Adipocyte (in vitro differentiated cells): ENCODE data around the gene SLC6A17.
A peak's percentile ranks its signal among the peaks of the same experiment; 100 is the strongest.

Experiments used
- DNase-seq: peaks from one replicate; pipeline ENCODE4 v3.0.0-alpha.2; 2015; ENCODE audit warnings: low read depth
- H3K27me3 ChIP-seq: replicated peaks from 2 replicates; pipeline ENCODE4 v1.7.0; 2013; ENCODE audit warnings: mild to moderate bottlenecking, low read length, moderate library complexity; ENCODE audit not compliant: control insufficient read depth, insufficient read depth
- H3K36me3 ChIP-seq: 2 replicates; pipeline ENCODE4 v1.7.0; 2013; ENCODE audit warnings: low read length, mild to moderate bottlenecking, moderate library complexity; ENCODE audit not compliant: control insufficient read depth, insufficient read depth, severe bottlenecking
- H3K4me1 ChIP-seq: 2 replicates; pipeline ENCODE4 v1.7.0; 2013; ENCODE audit warnings: mild to moderate bottlenecking, low read length, moderate library complexity; ENCODE audit not compliant: control insufficient read depth, insufficient read depth
- H3K4me3 ChIP-seq: 2 replicates; pipeline ENCODE4 v1.7.0; 2013; ENCODE audit warnings: mild to moderate bottlenecking, low read length, moderate library complexity
- H3K9ac ChIP-seq: 2 replicates; pipeline ENCODE4 v1.7.0; 2013; ENCODE audit warnings: mild to moderate bottlenecking, low read length, moderate library complexity
- H3K9me3 ChIP-seq: 2 replicates; pipeline ENCODE4 v1.7.0; 2013; ENCODE audit warnings: mild to moderate bottlenecking, low read length, moderate library complexity; ENCODE audit not compliant: control insufficient read depth

The SLC6A17 gene

DNA sequence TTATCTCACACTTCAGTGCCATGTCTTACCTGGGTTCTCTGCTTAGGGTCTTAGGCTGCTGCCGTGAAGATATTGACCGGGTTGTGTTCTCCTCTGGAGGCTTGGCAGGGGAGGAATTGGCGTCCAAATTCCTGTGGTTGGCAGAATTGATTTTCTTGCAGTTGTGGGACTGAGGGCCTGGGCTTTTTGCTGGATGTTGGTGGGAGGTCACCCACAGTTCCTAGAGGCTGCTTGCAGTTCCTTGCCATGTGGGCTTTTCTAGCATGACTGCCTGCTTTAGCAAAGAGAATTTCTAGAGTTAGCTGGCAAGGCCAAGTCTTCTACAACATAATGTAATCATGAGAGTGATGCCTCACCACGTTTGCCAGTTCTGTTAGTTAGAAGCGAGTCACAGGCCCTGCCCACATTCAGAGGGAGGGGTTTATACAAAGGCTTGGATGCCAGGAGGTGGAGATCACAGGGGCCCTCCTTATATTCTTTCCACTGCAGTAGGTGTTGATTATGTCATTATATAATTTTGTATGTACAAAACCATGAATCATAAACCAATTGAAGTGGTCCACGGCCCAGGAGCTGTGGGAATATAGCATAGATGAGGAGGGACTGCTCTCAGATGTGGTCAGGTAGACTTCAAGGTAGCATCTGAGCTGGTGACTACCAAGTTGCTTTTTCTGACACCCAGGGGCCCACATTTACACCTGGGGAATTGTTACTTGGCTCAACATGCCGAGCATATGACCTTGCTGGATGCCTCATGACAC lies 31.5 kb upstream of the SLC6A17 start:
- H3K9ac ChIP-seq: no peak overlapping the region

DNA sequence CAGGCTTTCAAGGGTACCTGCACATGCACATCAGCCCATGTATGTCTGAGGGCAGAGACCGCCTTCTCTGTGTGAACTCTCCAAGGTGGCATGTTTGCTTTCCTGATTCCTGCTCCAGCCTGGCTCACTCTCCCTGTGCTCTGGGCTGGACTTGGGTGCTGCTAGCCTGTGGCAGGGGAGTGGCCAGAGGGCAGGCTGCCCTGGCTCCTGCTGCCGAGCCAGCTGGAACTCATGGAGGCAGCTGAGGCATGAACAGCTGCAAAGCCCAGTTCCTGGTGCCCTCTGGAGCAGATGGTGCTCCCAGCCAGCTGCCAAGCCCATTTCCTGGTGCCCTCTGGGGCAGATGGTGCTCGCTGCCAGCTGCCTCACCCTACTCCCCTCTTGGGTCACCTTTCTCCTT lies 30.5 kb upstream of the SLC6A17 start:
- H3K36me3 ChIP-seq: no peaks in the 10 kb centered on the region
- no peak overlapping the region for H3K4me3 ChIP-seq
- DNase-seq: no peak
- H3K9me3 ChIP-seq: peaks cover 6% of the 10 kb centered on the region
- H3K27me3 ChIP-seq: peaks cover 4% of the 10 kb centered on the region
- H3K4me1 ChIP-seq: peaks cover 7% of the 10 kb centered on the region
- H3K9ac ChIP-seq: no peak overlapping the region

More for the DNA sequence above, 31.5 kb upstream of the SLC6A17 start:
- Histone ChIP-seq H3K9me3 (peaks cover 5% of the 10 kb centered on the region), H3K36me3 (no peaks in the 10 kb centered on the region), H3K27me3 (peaks cover 11% of the 10 kb centered on the region), H3K4me1 (peaks cover 7% of the 10 kb centered on the region), H3K4me3 (no peak overlapping the region)
- peak; percentile 33 for DNase-seq

DNA sequence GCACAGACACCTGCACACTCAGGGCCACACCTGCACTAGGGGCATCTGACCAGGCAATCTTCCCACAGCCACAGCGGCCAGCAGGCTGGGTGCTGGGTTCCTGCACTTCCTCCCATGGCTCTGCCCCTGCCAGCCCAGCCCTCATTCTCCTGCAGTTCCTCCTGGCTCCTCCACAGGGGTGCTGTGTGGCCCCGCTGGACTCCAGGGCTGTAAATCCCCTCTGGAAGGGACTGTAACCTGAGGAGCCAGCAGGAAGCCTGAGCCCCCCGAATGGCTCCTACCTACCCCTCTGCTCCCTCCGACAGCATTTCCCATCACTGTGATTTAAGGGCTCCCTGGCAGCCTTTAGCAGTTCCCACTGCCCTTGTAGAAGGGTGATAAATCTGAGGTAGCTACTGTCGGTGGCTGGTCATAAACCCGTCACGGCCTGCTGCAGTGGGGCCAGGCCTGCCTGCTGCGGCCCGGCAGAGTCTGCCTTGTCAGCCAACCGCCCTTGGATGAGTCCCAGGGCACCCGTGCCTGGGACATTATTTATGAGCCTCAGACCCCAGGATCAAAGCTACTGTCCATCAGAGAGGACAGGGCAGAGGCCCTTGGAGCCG lies 29.2 kb upstream of the SLC6A17 start:
- Histone ChIP-seq H3K36me3 (no peaks in the 10 kb centered on the region), H3K4me1 (peaks cover 7% of the 10 kb centered on the region), H3K27me3 (peaks cover 4% of the 10 kb centered on the region), H3K9me3 (peaks cover 11% of the 10 kb centered on the region), H3K9ac (no peak overlapping the region), H3K4me3 (no peak overlapping the region)
- no peak for DNase-seq

DNA sequence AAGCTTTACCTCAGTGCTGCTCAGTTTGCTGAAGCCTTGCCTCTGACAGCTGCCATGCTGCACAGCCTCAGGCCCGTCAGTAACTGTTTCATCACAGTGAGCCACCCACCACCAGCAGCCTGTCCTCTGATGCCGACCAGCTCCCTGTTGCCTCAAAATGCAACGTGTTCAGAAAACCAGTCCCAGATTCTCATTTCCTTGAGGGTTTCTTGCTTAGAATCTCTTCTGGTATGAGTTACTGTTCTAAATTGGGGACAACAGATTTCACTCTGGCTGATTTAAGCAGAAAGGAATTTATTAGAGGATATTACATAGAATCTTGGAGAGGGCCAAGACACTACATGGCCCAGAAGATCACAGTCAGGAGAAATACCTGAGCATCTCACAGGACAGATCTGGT lies 27.1 kb upstream of the SLC6A17 start:
- peak; percentile 30 for DNase-seq

DNA sequence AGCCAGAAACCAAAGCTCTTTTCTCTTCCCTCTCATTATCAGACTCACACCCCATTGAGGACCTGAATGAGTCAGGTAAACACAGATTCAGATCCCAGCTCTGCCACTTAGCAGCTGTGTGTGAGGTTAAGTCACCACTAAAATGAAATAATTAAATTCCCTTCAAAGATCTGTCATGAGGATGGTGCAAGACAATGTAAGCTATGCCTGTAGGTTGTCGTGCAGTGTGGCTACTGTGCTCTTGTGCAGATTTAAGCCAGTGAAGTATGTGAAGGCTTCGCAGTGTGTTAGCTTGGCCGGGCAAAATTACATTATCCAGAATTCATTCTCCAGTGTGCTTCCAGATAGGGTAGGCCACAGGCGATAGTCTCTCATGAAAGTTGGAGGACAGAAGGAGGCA lies 24.5 kb upstream of the SLC6A17 start:
- H3K36me3 ChIP-seq: no peaks in the 10 kb centered on the region
- H3K9ac ChIP-seq: no peak overlapping the region
- H3K27me3 ChIP-seq: peaks cover 10% of the 10 kb centered on the region
- H3K4me1 ChIP-seq: peaks cover 7% of the 10 kb centered on the region
- peaks cover 16% of the 10 kb centered on the region for H3K9me3 ChIP-seq
- no peak overlapping the region for H3K4me3 ChIP-seq
- DNase-seq: no peak

More for the DNA sequence above, 27.1 kb upstream of the SLC6A17 start:
- Histone ChIP-seq H3K9ac (no peak overlapping the region), H3K27me3 (peaks cover 4% of the 10 kb centered on the region), H3K4me1 (peaks cover 7% of the 10 kb centered on the region), H3K9me3 (peaks cover 16% of the 10 kb centered on the region), H3K4me3 (no peak overlapping the region), H3K36me3 (no peaks in the 10 kb centered on the region)

DNA sequence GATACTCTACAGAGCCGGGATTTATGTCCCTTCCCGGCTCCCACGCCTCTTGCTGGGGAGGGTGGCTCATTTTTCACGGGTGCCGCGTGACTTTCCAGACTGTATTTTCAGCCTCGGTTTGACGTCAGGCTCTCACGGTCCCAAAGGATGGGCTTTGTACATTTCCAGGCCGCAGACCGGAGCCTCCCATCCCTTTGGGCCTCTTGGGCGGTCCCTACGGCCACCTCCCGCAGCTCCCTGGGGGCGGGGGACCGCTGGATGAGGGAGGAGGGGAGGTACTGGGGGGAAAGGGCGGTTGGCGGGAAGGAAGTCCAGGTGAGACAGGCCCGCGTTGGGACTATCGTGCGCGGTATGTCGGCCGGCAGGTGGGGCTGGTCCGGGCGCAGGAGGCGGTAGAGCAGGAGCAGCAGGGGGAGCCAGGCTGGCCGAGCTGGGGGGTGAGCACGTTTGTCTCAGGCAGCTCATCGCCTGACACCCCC lies 20.1 kb upstream of the SLC6A17 start:
- no peaks in the 10 kb centered on the region for H3K36me3 ChIP-seq
- peaks cover 15% of the 10 kb centered on the region for H3K27me3 ChIP-seq
- H3K4me1 ChIP-seq: peaks cover 11% of the 10 kb centered on the region
- no peak overlapping the region for H3K9ac ChIP-seq
- H3K9me3 ChIP-seq: peaks cover 10% of the 10 kb centered on the region
- no peak overlapping the region for H3K4me3 ChIP-seq
- peak; percentile 34 for DNase-seq

DNA sequence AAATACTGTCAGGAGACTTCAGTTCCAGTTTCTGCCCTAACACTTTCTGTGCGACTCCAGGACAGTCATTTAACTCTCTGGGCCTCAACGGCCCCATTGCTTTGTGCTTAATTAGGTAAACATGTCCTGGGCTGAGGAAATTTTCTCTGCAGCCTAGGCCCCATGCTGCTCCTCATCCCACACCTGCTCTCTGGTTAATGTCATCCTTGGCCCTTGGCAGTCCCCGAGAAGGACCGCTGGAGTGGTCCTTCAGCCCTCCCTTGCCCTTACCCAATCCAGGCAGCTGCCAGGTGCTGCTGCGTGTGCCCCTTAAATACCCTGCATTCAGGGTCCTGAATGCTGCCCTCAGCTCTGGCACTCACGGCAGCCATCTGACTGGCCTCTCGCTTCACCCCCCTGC lies 19.3 kb upstream of the SLC6A17 start:
- Histone ChIP-seq H3K4me3 (no peak overlapping the region), H3K4me1 (peaks cover 11% of the 10 kb centered on the region), H3K9ac (no peak overlapping the region), H3K9me3 (peaks cover 6% of the 10 kb centered on the region), H3K36me3 (no peaks in the 10 kb centered on the region), H3K27me3 (peaks cover 22% of the 10 kb centered on the region)
- DNase-seq: no peak

DNA sequence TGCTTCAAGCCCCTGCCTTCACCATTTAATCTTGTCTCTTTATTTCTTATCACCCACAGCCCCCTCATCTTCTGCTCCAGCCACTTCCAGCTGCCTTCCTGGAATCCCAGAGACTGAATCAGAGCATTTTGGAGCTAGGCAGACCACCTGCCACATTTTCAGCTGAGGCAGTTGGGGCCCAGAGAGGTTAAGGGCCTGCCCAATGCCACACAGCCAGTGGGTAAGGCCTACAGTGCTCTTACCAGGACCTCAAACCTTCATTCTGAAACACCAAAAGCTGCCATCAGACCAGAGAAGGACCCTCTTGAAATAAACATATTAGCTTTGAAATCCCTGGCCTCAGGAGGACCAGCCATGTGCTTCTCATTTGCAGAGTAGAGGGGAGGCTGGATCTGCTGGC lies 17.6 kb upstream of the SLC6A17 start:
- Histone ChIP-seq H3K4me1 (peaks cover 11% of the 10 kb centered on the region), H3K36me3 (no peaks in the 10 kb centered on the region), H3K9me3 (no peaks in the 10 kb centered on the region), H3K27me3 (peaks cover 39% of the 10 kb centered on the region), H3K9ac (no peak overlapping the region), H3K4me3 (no peak overlapping the region)
- DNase-seq: no peak

DNA sequence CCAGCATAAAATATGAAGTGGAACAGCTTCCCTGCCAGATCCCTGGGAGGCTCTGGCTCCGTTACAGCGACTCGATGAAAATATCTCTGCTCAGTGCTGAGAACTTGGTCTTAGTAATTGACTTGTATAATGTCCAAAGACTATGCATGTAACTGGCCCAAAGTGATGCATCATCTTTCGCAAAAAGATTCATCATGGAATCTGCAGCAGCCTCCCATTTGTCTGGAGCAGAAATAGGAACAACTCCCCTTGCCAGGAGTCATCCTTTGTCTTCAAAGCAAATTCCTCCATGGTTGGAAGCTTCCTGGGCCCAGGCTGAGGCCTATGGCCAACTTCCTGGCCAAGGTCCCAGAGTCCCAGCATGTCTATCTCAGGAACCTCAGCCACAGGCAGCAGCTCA lies 16.9 kb upstream of the SLC6A17 start:
- H3K27me3 ChIP-seq: peaks cover 46% of the 10 kb centered on the region
- no peak for DNase-seq
- no peaks in the 10 kb centered on the region for H3K36me3 ChIP-seq
- no peaks in the 10 kb centered on the region for H3K9me3 ChIP-seq
- peaks cover 11% of the 10 kb centered on the region for H3K4me1 ChIP-seq
- H3K4me3 ChIP-seq: no peak overlapping the region
- H3K9ac ChIP-seq: no peak overlapping the region

DNA sequence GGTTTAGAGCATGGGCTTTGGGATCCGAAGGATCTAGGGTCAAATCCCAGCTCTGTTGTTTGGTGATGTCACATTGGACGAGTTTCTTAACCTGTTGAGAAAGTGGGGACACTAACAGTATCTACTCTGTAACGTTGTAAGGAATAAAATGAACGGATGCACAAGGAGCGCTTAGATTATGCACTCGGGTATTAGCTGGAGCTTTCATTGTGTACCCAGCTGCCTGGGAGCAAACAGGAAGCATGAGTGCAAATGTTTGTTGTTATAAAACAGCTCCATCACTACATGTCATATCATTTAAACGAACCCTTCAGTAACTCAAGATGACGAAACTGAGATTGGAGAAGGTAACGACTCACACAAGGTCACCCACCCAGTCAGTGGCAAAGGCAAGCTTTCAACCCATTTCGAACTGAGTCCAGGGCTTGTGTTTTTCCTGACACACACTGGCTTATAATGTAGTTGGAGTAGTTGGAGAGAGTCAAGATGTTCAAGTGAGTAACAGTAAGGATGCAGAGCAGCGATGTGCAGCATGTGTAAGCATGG lies 16.2 kb upstream of the SLC6A17 start:
- peaks cover 53% of the 10 kb centered on the region for H3K27me3 ChIP-seq
- no peak overlapping the region for H3K4me3 ChIP-seq
- DNase-seq: no peak
- peaks cover 2% of the 10 kb centered on the region for H3K9me3 ChIP-seq
- H3K9ac ChIP-seq: no peak overlapping the region
- H3K36me3 ChIP-seq: no peaks in the 10 kb centered on the region
- peaks cover 11% of the 10 kb centered on the region for H3K4me1 ChIP-seq

DNA sequence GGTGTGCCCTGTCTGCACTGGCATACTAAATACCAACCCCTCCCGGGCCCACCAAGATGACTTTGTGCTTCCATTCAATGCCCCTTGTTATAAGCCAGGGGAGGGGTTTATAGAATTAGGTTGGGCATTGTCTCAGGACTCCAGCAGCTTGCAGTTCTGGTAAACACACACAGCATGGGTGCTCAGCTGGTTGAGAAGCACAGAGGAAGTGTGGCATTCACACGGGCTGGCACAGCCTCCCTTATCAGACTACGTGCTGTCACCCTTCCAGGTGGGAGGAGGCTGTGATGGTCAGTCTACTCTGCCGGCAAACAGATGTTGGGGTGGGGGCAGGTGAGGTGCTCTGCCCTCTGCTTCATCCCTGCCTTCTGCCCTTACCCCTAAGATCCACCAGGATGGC lies 15.0 kb upstream of the SLC6A17 start:
- Histone ChIP-seq H3K9me3 (peaks cover 14% of the 10 kb centered on the region), H3K9ac (no peak overlapping the region), H3K27me3 (peaks cover 56% of the 10 kb centered on the region), H3K36me3 (no peaks in the 10 kb centered on the region), H3K4me1 (peaks cover 11% of the 10 kb centered on the region), H3K4me3 (no peak overlapping the region)
- DNase-seq: no peak
